HCT116 (cell line): ENCODE results near the gene BCL11B.

Experiments used
- CTCF ChIP-seq, 3 experiments: fragments of 200-600 bp in 1 of 3; sonication (generic) in 1 of 3; IDR thresholded peaks in 2 of 3; conservative IDR thresholded peaks in 1 of 3; 2 replicates each; pipeline ENCODE4 v1.5.1; 2012 to 2017; ENCODE audit warnings: low read depth in 2 of 3, low read length in 2 of 3, antibody characterized with exemption in 1 of 3, borderline replicate concordance in 1 of 3, control low read depth in 1 of 3, mild to moderate bottlenecking in 1 of 3, mixed read lengths in 1 of 3, mixed run types in 1 of 3, moderate library complexity in 1 of 3; ENCODE audit not compliant: insufficient read depth in 1 of 3
- EZH2 ChIP-seq: fragments of 200-600 bp; sonication (generic); IDR thresholded peaks from 2 replicates; pipeline ENCODE4 v1.6.1; 2017; ENCODE audit warnings: antibody characterized with exemption, mixed run types
- MAX ChIP-seq: IDR thresholded peaks from 2 replicates; pipeline ENCODE4 v1.6.1; 2012
- POLR2A ChIP-seq: IDR thresholded peaks from 2 replicates; pipeline ENCODE4 v1.7.0; 2011; ENCODE audit warnings: borderline replicate concordance; ENCODE audit not compliant: insufficient read depth, insufficient read length; ENCODE audit errors: extremely low read depth

GRCh38 chr14:99270458-99271220 lies 1.4 kb downstream of the BCL11B start:
- TF ChIP-seq CTCF (IDR thresholded peaks at IDR 0.05 in 2 of 3, conservative IDR thresholded peaks at IDR 0.05 in 1 of 3; ENCODE audit: borderline replicate concordance in 1 of 3, insufficient read depth in 1 of 3, low read depth in 2 of 3, low read length in 2 of 3) (no peak), EZH2 (no peak), MAX (no peak), POLR2A (no peak)
